WERI-Rb-1 (cell line): ENCODE measurements around the gene TTC34.

Experiments used
- DNase-seq: peaks from one replicate; pipeline ENCODE4 v3.0.0-alpha.2; 2020
- H3K27ac ChIP-seq: fragments of 250-450 bp; sonication (Bioruptor Pico); 2 replicates; pipeline ENCODE4 v1.5.1; 2020; ENCODE audit warnings: mild to moderate bottlenecking, moderate library complexity
- H3K27me3 ChIP-seq: fragments of 250-450 bp; sonication (Bioruptor Pico); 2 replicates; pipeline ENCODE4 v1.5.1; 2021; ENCODE audit warnings: mild to moderate bottlenecking, low read depth, moderate library complexity; ENCODE audit not compliant: insufficient read depth, severe bottlenecking
- H3K36me3 ChIP-seq: fragments of 250-450 bp; sonication (Bioruptor Pico); 2 replicates; pipeline ENCODE4 v1.5.1; 2020; ENCODE audit warnings: mild to moderate bottlenecking, moderate library complexity
- H3K4me3 ChIP-seq: 2 replicates; pipeline ENCODE4 v1.5.1; 2011; ENCODE audit warnings: low read depth, mild to moderate bottlenecking, control low read depth, low read length
- H3K9me3 ChIP-seq: fragments of 250-450 bp; sonication (Bioruptor Pico); 2 replicates; pipeline ENCODE4 v1.5.1; 2021; ENCODE audit warnings: mild to moderate bottlenecking, moderate library complexity; ENCODE audit not compliant: severe bottlenecking
- TF ChIP-seq, protein P1 (sequence below): IDR thresholded peaks from 2 replicates; pipeline ENCODE4 v1.5.1; 2011; ENCODE audit warnings: low read depth, mild to moderate bottlenecking, control low read depth, inconsistent platforms, low read length

TTC34 gene

DNA sequence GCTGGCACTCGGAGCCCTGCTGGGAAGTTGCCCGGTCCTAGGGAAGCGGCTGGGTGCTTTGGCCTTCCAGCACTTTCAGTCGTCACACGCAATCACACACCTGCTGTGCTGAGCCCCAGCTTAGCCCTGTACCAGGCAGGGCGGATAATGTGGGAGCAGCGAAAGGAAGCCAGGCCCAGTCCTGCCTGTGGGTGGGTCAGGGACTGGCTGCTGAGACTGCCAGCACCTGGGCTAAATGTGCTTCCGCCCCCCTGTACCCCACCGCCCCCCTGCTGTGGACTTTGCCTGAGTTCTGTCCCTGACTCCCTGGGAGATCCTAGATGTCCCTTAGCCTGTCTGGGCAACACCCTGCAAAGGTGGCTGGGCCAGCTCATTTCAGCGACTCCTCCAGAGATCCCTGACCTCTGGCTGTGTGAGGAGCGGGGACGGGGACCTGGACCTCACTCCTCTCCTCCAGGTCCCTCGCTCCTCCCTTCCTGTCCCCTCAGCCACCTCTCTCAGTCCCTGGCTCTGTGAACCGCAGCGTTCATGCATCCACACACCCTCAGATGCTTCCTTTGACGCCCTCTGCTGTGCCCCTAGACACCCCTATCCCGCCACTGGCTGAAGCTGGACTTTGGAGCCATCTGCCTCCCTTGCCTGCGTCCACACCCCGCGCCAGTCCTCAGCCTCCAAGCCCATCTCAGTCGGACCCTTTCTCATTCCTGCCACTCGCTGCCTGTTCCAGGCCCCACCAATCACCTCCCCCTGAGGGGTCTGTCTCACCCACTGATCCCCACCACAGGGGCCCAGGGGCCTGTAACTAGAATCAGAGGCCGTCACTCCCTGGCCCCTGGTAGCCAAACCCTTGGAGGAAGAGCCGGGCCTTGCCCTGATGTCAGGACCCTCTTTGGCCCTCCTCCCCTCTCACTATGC, 170.1 kb downstream of the TTC34 start:
- Histone ChIP-seq H3K27ac (no peak overlapping the region), H3K27me3 (peaks cover 84% of the 10 kb centered on the region), H3K9me3 (peaks cover 14% of the 10 kb centered on the region), H3K36me3 (no peaks in the 10 kb centered on the region), H3K4me3 (no peak overlapping the region)
- TF ChIP-seq, protein P1, sequence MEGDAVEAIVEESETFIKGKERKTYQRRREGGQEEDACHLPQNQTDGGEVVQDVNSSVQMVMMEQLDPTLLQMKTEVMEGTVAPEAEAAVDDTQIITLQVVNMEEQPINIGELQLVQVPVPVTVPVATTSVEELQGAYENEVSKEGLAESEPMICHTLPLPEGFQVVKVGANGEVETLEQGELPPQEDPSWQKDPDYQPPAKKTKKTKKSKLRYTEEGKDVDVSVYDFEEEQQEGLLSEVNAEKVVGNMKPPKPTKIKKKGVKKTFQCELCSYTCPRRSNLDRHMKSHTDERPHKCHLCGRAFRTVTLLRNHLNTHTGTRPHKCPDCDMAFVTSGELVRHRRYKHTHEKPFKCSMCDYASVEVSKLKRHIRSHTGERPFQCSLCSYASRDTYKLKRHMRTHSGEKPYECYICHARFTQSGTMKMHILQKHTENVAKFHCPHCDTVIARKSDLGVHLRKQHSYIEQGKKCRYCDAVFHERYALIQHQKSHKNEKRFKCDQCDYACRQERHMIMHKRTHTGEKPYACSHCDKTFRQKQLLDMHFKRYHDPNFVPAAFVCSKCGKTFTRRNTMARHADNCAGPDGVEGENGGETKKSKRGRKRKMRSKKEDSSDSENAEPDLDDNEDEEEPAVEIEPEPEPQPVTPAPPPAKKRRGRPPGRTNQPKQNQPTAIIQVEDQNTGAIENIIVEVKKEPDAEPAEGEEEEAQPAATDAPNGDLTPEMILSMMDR: no peak
- DNase-seq: no peak

- Histone ChIP-seq H3K27me3 (peaks cover 83% of the 10 kb centered on the region), H3K27ac (no peak overlapping the region), H3K36me3 (no peaks in the 10 kb centered on the region), H3K9me3 (peaks cover 7% of the 10 kb centered on the region), H3K4me3 (no peak overlapping the region)
- DNase-seq: no peak
- TF ChIP-seq, protein P1: no peak
Observed at GRCh38 chr1:2630498-2631135, 170.9 kb downstream of the TTC34 start.

GRCh38 chr1:2629627-2630497, 171.6 kb downstream of the TTC34 start:
- Histone ChIP-seq H3K27me3 (peaks cover 83% of the 10 kb centered on the region), H3K9me3 (peaks cover 7% of the 10 kb centered on the region), H3K27ac (no peak overlapping the region), H3K4me3 (no peak overlapping the region), H3K36me3 (no peaks in the 10 kb centered on the region)
- no peak for DNase-seq
- TF ChIP-seq, protein P1: no peak

DNA sequence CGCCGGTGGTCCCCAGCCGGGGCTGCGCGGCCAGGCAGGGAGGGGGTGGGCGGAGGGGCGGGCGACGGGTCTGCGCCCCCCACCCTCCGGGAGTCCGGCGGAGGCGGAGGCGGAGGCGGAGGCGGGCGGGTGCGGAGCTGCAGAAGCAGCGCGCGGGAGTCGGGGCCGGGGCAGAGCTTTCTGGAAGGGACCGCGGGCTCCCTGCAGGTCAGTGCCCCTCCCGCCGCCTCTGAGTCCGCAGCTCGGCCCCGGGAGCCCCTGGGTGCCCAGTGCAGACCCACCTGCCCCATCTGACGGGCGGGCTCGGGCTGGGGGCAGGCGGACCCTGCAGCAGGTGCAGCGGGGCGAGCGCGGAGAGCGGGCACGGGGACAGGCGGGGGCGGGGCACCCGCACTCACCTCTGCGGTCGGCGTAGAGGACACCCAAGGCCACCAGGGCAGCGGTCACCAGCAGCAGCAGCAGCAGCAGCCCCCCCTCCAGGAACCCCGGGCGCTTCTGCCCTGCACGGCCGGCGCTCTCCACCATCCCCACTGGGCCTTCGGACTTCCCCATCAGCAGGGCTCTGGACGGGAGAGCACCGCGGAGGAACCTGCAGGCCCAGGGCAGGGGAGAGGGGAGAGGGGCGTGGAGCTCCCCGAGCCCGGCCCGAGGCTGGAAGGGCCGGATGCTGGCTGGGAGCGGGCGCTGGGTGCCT, 172.4 kb downstream of the TTC34 start:
- Histone ChIP-seq H3K9me3 (peaks cover 12% of the 10 kb centered on the region), H3K36me3 (no peaks in the 10 kb centered on the region), H3K27me3 (peaks cover 88% of the 10 kb centered on the region), H3K27ac (no peak overlapping the region), H3K4me3 (no peak overlapping the region)
- TF ChIP-seq, protein P1: no peak
- DNase-seq: no peak

DNA sequence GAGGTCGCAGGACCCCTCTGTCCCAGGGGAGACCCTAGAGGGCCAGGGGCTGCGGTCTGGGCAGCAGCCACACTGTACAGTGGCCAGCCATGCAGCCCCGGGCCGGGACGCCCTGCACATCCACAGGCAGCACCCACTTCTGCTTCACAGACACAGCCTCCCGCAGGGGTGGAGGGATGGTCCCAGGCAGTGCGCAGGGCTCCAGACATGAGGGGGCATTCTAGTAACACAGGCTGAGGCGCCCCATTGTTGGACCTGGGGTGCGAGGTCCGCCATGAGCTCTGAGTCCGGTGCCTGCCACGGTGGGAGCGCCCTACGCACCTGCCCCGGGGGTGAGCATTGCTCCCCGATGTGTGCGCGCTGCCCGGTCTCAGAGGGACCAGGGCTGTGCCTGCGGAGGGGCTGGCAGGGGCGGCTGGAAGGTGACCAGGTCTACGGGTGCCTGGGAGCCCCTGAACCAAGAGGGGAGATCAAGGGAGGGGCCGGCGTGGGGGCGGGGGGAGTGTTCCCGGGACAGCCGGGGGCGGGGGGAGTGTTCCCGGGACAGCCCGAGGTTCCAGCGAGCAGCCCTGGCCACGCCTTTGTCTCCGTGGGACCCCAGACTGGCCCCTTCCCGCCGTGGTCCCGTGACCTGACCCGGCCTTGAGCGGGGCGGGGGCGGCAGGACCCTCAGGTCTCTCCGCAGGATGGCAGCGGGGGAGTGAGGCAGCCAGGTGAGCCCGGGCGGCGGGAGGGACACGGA, 173.1 kb downstream of the TTC34 start:
- TF ChIP-seq, protein P1: no peak
- Histone ChIP-seq H3K9me3 (peaks cover 12% of the 10 kb centered on the region), H3K4me3 (no peak overlapping the region), H3K36me3 (no peaks in the 10 kb centered on the region), H3K27me3 (peaks cover 88% of the 10 kb centered on the region), H3K27ac (no peak overlapping the region)
- no peak for DNase-seq
